HCT116 (cell line): ENCODE measurements around the gene CES4A.
A peak's percentile ranks its signal among the peaks of the same experiment; 100 is the strongest.

Source experiments
- CTCF ChIP-seq, 3 experiments: fragments of 200-600 bp in 1 of 3; sonication (generic) in 1 of 3; IDR thresholded peaks in 2 of 3; conservative IDR thresholded peaks in 1 of 3; 2 replicates each; pipeline ENCODE4 v1.5.1; 2012 to 2017; ENCODE audit warnings: low read depth in 2 of 3, low read length in 2 of 3, antibody characterized with exemption in 1 of 3, borderline replicate concordance in 1 of 3, control low read depth in 1 of 3, mild to moderate bottlenecking in 1 of 3, mixed read lengths in 1 of 3, mixed run types in 1 of 3, moderate library complexity in 1 of 3; ENCODE audit not compliant: insufficient read depth in 1 of 3
- ELF1 ChIP-seq: IDR thresholded peaks from 2 replicates; pipeline ENCODE4 v1.6.1; 2012; ENCODE audit warnings: low read depth, borderline replicate concordance
- EZH2 ChIP-seq: fragments of 200-600 bp; sonication (generic); IDR thresholded peaks from 2 replicates; pipeline ENCODE4 v1.6.1; 2017; ENCODE audit warnings: antibody characterized with exemption, mixed run types
- JUND ChIP-seq: IDR thresholded peaks from 2 replicates; pipeline ENCODE4 v1.6.1; 2012
- MAX ChIP-seq: IDR thresholded peaks from 2 replicates; pipeline ENCODE4 v1.6.1; 2012
- POLR2A ChIP-seq: IDR thresholded peaks from 2 replicates; pipeline ENCODE4 v1.7.0; 2011; ENCODE audit warnings: borderline replicate concordance; ENCODE audit not compliant: insufficient read depth, insufficient read length; ENCODE audit errors: extremely low read depth
- POLR2AphosphoS5 ChIP-seq: IDR thresholded peaks from 2 replicates; pipeline ENCODE4 v1.6.1; 2011; ENCODE audit warnings: mild to moderate bottlenecking, low read depth, low read length, moderate library complexity
- RAD21 ChIP-seq: IDR thresholded peaks from 2 replicates; pipeline ENCODE4 v1.6.1; 2012; ENCODE audit warnings: low read depth, mild to moderate bottlenecking
- SIN3A ChIP-seq: IDR thresholded peaks from 2 replicates; pipeline ENCODE4 v1.6.1; 2012; ENCODE audit warnings: low read depth
- TCF7L2 ChIP-seq: IDR thresholded peaks from 2 replicates; pipeline ENCODE4 v1.7.0; 2011; ENCODE audit warnings: borderline replicate concordance, inconsistent platforms; ENCODE audit not compliant: insufficient read depth, insufficient read length; ENCODE audit errors: extremely low read depth
- ZFX ChIP-seq: fragments of 450-650 bp; IDR thresholded peaks from 2 replicates; pipeline ENCODE4 v1.6.1; 2017
- ZNF274 ChIP-seq: fragments of 200-500 bp; sonication (Bioruptor generic); IDR thresholded peaks from 2 replicates; pipeline ENCODE4 v1.6.1; 2014; ENCODE audit warnings: mild to moderate bottlenecking, low read depth, low read length, inconsistent platforms
- TF ChIP-seq, protein P1 (sequence below): IDR thresholded peaks from 2 replicates; pipeline ENCODE4 v1.6.1; 2012
- TF ChIP-seq, protein P2 (sequence below): IDR thresholded peaks from 2 replicates; pipeline ENCODE4 v1.6.1; 2012; ENCODE audit warnings: low read depth

DNA sequence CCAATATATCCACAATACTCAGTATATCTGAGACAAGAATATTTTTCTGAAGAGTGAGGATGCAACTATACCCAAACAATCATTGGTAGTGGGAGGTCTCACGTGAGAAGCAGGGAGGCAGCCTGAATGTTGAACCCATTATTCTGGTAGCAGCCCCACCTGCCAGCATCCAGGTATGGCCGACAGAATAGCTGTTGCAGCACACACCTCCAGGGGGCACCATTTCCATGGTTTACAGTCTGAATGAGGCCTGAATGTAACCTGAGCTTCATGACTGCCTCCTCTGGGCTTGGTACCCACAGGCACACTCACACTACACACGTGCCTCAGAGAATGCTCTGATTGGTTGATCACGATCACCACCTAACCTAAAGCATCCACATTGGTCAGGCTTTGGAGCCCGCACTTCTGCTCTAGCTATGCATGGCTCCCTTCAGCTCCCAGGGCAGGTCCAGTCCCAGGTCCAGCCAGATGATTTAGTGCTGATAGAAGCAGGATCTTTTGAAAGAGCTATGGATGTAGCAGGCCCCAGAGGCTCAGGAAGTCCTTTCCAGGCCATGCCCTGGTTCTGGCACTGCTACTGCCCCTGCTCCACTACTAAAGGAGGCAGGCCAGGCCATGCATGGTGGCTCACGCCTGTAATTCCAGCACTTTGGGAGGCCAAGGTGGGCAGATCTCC is 29.6 kb downstream of the CES4A start:
- peak; percentile 44 for TF ChIP-seq POLR2AphosphoS5
- no peak for TF ChIP-seq EZH2
- no peak for TF ChIP-seq POLR2A
- no peak for TF ChIP-seq JUND
- TF ChIP-seq, protein P1, sequence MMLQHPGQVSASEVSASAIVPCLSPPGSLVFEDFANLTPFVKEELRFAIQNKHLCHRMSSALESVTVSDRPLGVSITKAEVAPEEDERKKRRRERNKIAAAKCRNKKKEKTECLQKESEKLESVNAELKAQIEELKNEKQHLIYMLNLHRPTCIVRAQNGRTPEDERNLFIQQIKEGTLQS, result no peak
- TF ChIP-seq CTCF (IDR thresholded peaks at IDR 0.05 in 2 of 3, conservative IDR thresholded peaks at IDR 0.05 in 1 of 3; ENCODE audit: borderline replicate concordance in 1 of 3, insufficient read depth in 1 of 3, low read depth in 2 of 3, low read length in 2 of 3), result peak; percentile 90 to 96 (median 95)
- no peak for TF ChIP-seq ZFX
- TF ChIP-seq ZNF274, result no peak
- no peak for TF ChIP-seq ELF1
- TF ChIP-seq MAX, result peak; percentile 97
- TF ChIP-seq, protein P2, sequence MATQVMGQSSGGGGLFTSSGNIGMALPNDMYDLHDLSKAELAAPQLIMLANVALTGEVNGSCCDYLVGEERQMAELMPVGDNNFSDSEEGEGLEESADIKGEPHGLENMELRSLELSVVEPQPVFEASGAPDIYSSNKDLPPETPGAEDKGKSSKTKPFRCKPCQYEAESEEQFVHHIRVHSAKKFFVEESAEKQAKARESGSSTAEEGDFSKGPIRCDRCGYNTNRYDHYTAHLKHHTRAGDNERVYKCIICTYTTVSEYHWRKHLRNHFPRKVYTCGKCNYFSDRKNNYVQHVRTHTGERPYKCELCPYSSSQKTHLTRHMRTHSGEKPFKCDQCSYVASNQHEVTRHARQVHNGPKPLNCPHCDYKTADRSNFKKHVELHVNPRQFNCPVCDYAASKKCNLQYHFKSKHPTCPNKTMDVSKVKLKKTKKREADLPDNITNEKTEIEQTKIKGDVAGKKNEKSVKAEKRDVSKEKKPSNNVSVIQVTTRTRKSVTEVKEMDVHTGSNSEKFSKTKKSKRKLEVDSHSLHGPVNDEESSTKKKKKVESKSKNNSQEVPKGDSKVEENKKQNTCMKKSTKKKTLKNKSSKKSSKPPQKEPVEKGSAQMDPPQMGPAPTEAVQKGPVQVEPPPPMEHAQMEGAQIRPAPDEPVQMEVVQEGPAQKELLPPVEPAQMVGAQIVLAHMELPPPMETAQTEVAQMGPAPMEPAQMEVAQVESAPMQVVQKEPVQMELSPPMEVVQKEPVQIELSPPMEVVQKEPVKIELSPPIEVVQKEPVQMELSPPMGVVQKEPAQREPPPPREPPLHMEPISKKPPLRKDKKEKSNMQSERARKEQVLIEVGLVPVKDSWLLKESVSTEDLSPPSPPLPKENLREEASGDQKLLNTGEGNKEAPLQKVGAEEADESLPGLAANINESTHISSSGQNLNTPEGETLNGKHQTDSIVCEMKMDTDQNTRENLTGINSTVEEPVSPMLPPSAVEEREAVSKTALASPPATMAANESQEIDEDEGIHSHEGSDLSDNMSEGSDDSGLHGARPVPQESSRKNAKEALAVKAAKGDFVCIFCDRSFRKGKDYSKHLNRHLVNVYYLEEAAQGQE, result no peak
- TF ChIP-seq TCF7L2, result peak; percentile 31
- TF ChIP-seq SIN3A, result no peak
- TF ChIP-seq RAD21, result peak; percentile 99
